NCI-H2227 (cell line): ENCODE data around the gene ZER1.
"Not testable (repeated sequence)": the region's sequence is repeated elsewhere in the genome, so short reads cannot be mapped to it uniquely, and the experiment has no call there.

Experiments
- DNase-seq: peaks from one replicate; lab custom pipeline; 2025; ENCODE audit not compliant: unreplicated experiment; lab: John Stamatoyannopoulos, UW

Gene ZER1

DNA sequence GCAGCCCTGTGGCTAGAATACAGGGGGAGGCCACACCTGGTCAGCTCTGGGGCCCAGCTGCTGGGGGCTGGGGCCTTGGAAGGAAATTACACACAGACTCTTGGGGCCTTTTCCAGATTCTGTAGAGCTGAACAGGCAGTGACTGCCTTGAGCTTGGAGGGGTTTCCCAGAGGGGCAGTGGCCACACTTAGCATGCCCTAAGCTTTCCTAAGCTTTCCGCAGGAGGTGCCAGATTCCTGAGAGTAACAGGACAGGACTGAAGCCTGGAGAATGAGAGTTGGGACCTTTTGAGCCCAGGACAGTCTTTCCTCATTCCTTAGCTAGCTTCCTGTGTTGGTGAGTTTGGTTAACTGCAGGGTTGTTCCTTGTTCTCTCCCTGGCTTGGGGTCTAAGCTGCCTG lies 16.7 kb upstream of the ZER1 start:
- DNase-seq = no peak

DNA sequence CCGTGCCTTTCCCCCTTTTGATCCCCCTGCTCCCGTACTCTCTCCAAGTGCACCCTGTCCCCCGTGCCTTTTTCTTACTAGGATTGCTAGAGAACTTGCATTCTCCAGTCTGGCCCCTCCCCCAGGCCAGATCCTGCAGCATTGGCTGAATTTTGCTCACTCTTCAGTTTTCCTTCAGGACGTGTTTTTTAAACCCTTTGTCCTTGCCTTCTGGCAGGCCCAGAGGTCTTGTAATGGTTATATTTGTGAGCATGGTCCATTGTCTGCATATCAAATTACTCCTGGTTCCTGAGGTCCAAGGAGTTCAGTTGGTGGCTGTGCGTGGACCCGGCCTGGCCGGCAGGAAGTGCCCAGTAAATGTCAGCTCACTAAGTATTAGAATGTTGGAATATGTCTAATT lies 15.9 kb upstream of the ZER1 start:
- no peak for DNase-seq

DNA sequence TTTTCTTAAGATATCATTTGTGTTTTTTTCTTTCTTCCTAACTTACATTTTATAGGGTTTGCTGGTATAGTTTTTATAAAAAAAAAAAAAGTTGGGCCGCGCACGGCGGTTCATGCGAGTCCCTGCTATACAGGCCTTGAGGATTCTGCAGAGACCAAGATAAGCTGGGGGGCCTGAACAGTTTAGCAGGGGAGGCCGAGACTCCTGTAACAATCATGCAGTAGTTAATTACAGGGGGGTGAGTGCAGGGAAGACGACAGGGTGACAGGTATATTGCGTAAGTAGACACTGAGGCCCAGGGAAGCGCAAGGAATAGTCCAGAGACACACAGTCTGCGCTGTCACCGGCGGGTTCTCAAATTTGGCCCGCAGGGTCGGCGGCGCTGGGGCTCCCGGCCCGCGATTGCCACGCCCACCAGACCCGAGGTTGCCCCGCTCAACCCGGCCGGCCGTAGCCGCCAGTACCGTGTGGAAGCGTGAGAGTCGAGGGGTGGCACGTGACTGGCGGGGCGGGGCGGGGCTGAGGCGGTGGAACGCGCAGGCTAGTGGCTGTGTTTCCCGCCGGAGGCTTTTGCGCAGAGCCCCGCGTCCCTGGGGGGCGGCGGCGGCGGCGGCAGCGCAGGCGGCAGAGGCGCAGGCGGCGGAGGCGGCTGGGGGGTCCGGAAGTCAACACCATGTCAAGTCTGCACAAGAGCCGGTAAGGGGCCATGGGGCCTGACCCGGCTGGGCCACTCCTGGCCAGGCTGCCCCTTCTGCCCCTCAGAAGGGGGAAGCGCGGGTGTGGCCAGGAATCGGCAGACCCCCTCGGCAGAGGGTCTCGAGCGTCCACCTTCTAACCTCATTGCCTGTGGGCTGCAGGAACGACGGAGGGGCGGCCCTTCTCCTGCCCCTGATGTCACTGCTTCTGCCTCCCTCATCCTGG lies 15.2 kb upstream of the ZER1 start, which contains the start of gene TBC1D13:
Gene TBC1D13 (plus strand): TSS at position 573 of the 921 bp plus-strand sequence. CDS start 101 bp downstream, at position 674.
- peak; percentile 84 for DNase-seq

DNA sequence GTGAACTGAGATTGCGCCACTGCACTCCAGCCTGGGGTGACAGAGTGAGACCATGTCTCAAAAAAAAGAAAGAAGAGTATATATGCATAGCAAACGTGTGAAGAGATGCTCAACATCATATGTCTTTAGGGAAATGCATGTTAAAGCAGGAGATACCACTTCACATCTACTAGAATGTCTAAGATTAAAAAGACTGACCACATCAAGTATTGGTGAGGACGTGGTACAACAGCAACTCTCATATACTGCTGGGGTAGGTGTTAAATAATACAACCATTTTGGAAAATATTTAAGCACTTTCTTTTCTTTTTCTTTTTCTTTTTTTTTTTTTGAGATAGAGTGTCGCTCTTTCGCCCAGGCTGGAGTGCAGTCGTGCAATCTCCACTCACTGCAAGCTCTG lies 13.7 kb upstream of the ZER1 start:
- no peak for DNase-seq

DNA sequence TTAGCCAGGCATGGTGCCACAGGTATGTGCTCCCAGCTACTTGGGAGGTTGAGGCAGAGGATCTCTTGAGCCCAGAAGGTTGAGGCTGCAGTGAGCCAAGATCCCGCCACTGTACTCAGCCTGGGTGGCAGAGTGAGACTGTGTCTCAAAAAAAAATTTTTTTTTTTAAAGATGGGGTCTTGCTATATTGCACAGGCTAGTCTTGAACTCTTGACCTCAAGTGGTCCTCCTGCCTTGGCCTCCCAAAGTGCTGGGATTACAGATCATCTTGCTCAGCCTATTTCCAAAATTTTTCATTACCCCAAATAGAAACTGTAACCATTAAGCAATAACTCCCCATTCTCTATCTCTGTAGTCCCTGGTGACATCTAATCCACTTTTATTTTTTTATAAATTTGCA lies 10.9 kb upstream of the ZER1 start:
- no peak for DNase-seq

DNA sequence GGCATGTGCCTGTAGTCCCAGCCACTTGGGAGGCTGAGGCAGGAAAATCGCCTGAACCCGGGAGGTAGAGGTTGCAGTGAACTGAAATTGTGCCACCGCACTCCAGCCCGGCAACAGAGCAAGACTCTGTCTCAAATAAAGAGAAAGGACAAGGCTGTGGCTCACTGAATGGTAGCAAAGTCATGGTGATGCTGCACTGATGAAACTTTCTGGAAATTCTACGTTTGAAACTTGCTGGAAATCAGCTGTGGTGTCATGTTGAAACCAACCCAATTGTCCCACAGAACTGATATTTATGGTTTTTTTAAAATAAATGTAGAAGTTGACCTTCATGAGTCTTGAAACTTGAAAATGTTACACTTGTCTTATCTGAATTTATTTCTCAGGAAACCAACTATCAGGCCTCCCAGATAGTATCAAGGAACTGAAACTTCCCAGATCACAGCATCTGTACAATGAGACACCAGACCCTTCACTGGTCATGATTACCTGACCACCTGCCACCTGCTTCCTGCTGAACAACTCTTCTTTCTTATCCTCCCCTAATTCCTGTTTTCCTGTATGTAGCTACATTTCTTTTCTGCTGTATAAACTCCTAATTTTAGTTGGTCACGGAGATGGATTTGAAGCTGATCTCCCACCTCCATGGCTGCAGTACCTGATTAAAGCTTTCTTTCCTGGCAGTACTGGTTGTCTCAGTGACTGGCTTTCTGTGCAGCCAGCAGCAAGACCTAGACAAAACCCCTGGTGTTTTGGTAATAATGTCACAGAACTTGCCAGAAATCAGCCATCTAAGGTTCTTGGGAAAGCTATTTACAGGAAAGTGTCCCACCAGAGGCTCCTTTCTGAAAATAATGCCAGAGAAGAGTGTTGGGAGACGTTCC lies 9.7 kb upstream of the ZER1 start:
- DNase-seq = no peak

DNA sequence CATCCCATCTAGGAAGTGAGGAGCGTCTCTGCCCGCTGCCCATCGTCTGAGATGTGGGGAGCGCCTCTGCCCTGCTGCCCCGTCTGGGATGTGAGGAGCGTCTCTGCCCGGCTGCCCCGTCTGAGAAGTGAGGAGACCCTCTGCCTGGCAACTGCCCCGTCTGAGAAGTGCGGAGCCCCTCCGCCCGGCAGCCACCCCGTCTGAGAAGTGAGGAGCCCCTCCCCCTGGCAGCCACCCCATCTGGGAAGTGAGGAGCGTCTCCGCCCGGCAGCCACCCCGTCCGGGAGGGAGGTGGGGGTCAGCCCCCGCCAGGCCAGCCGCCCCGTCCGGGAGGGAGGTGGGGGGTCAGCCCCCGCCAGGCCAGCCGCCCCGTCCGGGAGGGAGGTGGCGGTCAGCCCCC lies 8.4 kb upstream of the ZER1 start:
- DNase-seq = not testable (repeated sequence)

DNA sequence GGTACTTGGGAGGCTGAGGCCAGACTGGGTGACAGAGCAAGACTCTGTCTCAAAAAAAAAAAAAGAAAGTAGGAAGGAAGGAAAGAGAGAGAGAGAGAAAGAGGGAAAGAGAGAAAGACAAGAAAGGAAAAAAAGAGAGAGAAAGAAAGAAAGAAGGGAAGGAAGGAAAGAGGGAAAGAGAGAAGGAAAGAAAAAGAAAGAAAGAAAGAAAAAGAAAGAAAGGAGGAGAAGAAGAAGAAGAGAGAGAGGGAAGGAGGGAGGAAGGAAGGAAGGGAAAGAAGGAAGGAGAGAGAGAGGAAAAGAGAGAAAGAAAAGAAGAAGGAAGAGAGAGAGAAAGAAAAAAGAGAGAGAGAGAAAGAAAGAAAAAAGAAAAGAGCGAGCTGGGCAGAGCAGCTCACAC lies 3.1 kb upstream of the ZER1 start:
- no peak for DNase-seq

DNA sequence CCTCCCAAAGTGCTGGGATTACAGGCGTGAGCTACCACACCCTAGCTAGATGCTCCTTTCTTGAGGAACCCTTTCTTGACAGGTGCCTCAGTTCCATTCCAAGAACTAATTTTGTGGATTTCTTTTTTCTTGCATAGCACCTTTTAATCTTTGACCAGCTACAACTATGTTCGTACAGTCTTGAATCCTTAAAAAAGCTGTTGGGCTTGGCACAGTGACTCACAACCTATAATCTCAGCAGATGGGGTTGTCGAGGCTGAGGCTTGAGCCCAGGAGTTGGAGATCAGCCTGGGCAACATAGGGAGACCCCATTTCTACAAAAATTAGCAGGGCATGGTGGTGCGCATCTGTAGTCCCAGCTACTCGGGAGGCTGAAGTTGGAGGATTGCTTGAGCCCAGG lies 1.3 kb upstream of the ZER1 start:
- no peak for DNase-seq

DNA sequence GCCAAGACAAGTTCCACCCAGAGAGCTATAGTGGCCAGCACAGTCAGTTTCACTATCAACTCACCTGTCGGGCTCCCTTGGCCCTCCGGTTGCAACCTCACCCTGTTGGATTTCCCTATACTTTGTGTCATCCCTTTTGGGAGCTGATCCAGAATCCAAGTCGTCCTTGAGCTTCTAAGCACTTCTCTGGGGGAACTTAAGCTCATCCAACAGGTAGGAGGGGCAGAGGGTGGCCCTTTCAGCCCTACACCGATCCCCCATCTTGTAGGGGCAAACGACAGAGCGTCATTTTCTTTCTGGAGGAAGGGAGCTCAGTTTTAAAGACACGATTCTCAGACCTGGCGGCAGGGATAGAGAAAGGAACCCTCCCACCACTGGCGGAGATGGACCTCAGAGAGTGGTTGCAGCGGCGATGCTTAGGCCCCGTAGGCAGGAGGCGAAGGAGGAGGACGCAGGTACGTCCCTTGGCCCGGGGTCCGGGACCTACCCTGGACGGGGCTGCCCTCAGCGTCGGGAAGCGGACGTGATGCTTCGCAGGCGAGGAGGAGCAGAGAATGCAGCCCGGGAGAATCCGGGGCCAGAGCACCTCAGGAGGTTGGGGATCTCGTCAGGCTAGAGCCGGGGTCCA lies 519 bp downstream of the ZER1 start:
- no peak for DNase-seq

DNA sequence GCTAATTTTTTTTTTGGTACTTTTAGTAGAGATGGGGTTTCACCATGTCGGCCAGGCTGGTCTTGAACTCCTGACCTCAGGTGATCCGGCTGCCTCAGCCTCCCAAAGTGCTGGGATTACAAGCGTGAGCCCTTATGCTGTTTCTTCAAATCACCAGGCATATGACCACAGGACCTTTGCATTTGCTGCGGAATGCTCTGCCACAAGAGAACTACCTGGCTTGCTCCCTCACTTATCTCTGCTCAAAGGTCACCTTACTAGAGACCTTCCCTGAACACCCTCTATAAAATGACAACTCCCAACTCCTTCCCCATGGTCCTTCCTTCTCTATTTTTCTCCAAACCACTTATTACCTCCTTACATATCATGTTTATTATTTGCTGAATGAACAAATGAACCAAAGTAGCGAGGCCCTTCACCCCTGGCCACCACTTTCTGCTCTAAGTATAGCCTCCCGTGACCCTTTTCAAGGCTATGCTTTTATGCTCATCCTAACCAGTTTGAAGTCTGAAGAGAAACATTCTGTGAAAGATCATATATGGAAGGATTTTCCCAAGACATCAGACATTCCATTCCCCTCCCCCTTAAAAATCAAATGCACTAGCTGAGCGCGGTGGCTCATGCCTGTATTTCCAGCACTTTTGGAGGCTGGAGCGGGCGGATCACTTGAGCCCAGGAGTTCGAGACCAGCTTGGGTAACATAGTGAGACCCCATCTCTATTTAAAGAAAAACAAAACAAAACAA lies 1.3 kb downstream of the ZER1 start:
- DNase-seq = no peak

DNA sequence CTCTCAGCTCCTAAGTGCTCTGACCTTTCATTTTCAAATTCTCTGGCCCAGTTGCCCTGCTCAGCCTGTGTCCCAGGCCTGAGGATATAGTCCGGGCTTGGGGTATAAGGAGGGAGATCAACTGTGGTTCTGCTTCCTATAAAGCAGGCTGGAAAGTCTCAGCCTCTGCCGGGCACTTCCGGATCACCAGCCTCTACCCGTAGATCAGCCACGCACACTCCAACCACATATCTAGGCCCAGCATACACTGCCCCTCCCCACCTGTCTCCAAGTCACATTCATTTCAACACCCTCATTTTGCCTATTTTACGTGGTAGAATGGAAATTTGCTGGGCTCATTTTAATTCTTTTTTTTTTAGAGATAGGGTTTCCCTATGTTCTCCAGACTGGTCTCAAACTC lies 3.1 kb downstream of the ZER1 start:
- no peak for DNase-seq

DNA sequence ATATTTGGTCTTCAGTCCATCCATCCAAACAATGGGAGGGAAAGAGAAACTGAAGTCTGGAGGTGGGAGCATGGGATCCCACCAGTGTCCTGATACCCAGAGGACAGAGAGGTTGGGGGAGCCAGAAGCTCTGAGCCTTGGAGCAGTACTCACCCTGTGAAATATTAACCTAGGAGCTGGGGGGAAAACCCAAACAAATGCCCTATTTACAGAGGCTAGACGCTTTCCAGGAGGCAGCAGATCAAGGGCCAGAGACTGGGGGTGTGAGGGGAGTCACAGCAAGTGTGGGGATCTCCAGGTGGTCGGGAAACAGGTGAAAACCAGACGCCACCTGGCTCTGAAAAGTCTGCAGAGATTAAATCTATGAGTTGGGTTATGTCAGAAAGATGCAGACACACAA lies 6.2 kb downstream of the ZER1 start:
- DNase-seq = no peak

DNA sequence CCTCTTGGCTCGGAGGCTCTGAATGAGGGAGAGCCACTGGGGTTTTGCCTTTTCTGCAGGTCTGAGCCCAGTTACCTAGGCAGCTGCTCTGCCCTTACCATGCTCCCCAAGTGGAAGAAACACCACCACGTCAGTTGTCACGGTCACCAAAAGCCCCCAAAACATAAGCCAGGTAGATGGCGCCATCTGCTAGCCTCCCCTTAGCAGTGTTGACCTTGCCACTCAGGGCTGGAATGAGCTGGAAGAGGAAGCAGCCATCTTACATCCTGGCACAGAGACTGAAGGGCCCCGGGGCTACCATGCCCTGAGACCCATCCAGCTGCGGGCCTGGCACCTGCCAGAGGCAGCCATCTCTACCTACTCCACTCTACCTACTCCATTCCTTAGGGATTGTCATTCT lies 7.4 kb downstream of the ZER1 start:
- no peak for DNase-seq

DNA sequence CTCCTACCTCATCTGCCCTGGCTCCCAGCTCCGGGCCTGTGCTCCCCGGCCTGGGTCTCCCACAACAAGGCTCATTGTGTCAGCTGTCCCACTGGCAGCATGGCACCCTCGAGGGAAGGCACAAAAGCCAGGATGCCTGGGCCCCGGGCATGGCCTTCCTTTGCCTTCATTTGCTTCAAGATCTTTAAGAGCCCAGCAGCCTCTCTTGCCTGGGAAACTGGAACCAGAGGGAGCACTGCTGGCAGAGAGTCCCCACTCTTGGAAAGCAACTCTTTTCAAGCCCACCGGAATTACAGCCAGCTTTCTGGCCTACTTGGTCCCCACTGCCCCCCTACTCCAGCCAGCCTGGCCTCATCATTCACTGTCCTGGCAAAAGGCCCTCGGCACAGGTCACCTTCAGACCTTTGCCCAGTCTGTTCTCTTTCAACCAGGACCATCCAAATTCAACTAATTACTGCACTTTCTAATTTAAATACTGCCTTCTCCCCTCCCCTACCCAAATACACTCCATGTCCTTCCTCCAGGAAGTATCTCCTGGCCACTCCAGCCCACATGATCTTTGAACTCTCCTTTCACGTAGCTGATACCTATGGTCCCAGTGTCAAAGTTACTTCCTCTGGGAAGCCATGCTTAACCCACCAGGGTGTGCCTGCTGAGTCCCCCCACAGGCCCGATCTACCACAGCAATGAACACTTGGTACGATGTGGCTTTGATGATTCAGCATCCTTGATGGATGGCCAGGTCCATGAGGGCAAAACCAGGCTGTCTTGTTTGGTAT lies 8.9 kb downstream of the ZER1 start:
- DNase-seq = no peak

DNA sequence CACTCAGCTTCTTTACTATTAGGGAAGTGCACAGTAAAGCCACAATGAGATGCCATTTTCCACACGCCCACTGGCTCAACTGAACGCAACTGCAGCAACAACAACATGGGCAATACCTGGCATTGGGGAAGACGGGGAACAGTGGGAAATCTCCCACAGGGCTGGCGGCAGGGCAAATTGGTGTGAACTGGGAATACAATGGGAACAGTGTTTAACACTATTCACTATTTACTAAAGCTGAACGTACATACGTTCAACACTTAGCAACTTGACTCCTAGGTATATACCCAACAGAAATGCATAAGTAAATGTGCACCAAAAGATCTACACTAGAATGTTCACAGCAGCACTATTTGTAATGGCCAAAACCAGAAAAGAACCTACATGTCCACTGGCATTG lies 14.1 kb downstream of the ZER1 start:
- no peak for DNase-seq

DNA sequence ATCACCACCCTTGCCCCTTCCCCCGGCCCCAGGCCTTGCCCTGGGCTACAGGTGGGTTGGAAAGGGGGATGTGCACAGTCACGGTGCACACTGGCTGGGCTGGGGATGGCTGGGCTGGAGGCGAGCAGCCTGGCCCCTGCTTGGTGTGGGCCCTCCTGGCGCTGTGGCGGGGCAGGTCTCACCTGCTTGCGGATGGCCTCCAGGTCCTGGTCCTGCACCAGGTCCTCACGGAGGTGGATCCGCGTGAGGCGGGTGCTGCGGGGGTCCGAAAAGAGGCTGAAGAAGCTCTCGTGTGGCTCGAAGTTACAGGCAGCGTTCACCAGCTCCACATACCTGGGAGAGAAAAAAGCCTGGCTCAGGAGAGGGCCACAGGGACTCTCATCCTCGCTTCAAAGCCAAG lies 18.1 kb downstream of the ZER1 start:
- no peak for DNase-seq

DNA sequence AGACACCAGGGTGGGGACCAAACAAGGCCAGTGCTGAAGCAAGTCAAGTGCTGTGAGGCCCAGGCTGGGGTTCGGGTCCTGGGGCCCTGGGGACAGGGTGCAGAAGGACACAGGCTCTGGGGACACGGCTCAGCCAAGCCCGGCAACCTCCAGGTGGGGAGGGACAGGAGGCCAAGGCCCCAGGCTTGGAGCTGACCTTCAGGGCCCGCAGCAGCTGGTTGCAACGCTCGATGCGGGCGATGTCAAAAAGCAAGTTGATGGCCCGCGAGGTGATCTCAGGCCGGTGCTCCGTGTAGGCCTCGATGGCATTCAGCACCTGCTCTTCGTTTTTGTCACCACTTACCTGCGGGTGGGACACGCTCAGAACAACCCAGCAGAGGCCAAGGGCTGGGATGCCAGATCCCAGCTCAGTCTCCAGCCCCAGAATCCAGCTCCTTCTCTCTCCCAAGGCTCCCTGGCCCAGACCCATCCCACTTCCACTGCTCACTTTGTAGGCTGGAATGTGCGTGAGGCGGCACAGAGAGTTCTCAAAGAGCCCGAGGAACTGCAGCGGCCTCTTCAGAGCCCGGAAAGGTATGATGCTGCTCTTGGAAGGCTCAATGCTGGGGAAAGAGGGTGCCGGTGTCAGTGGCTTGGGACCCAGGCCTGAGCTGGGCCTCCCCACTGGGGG lies 20.7 kb downstream of the ZER1 start:
- DNase-seq = no peak

DNA sequence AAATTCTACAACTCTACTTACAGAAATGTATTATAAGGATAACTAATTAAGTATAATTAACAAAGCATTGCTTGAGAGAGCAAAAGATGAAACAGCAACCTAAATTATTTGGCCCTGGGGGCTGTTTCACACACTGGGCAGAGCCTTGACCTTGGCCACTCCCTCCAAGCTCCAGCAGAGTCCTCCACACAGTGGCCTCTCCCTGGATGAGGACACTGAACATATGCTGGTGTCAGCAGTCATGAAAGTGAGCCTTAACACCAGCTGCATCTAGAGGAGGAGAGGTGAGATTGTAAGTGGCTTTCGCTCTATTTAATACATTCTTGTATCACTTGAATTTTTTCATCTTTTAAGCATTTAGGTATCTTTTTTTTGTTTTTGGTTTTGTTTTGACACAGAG lies 24.5 kb downstream of the ZER1 start:
- no peak for DNase-seq

DNA sequence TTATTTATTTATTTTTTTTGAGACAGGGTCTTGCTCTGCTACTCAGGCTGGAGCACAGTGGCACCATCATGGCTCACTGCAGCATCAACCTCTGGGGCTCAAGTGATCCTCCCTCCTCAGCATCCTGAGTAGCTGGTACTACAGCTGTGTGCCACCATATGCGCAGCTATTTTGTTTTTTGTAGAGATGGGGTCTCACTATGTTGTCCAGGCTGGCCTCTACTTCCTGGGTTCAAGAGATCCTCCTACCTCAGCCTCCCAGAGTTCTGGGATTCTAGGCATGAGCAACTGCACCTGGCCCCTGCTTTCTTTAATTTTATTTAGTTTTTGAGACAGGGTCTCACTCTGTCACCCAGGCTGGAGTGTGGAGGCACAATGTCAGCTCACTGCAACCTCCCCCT lies 28.3 kb downstream of the ZER1 start:
- no peak for DNase-seq
